ENCODE data around the gene BCAS3.
A peak's percentile ranks its signal among the peaks of the same experiment; 100 is the strongest.

The BCAS3 gene

GRCh38 chr17:61406971-61407911 is 729.6 kb downstream of the BCAS3 start:
- H3K9me3 Mint-ChIP-seq: no peaks in the 10 kb centered on the region
- H3K36me3 Mint-ChIP-seq: no peaks in the 10 kb centered on the region
- ATAC-seq (no peak), DNase-seq (ENCODE audit: low spot score in 2 of 2) (no peak)
- no peak overlapping the region for H3K27ac Mint-ChIP-seq
- no peak overlapping the region for H3K4me3 Mint-ChIP-seq
- peaks cover 41% of the 10 kb centered on the region for H3K4me1 Mint-ChIP-seq

GRCh38 chr17:61408151-61409041 is 730.7 kb downstream of the BCAS3 start:
- ATAC-seq (no peak), DNase-seq (ENCODE audit: low spot score in 2 of 2) (no peak)
- no peaks in the 10 kb centered on the region for H3K36me3 Mint-ChIP-seq
- peaks cover 29% of the 10 kb centered on the region for H3K4me1 Mint-ChIP-seq
- H3K27ac Mint-ChIP-seq: no peak overlapping the region
- H3K9me3 Mint-ChIP-seq: no peaks in the 10 kb centered on the region
- H3K4me3 Mint-ChIP-seq: peak overlapping the region; percentile 70

- Mint-ChIP-seq H3K4me1 (peaks cover 21% of the 10 kb centered on the region), H3K27ac (no peak overlapping the region), H3K9me3 (no peaks in the 10 kb centered on the region), H3K36me3 (no peaks in the 10 kb centered on the region), H3K4me3 (peak overlapping the region; percentile 70)
- ATAC-seq (peak; percentile 51), DNase-seq (ENCODE audit: low spot score in 2 of 2) (peak in 1 of 2 donors; percentile 72)
Measured at GRCh38 chr17:61409301-61410112, 731.9 kb downstream of the BCAS3 start.

- peak; percentile 62 for ATAC-seq
Measured at GRCh38 chr17:61410141-61411010, 732.7 kb downstream of the BCAS3 start.

GRCh38 chr17:61411011-61411260 is 733.3 kb downstream of the BCAS3 start:
- no peak for ATAC-seq
- Mint-ChIP-seq H3K4me3 (peak overlapping the region; percentile 70), H3K9me3 (no peaks in the 10 kb centered on the region), H3K4me1 (peaks cover 21% of the 10 kb centered on the region), H3K27ac (no peak overlapping the region), H3K36me3 (no peaks in the 10 kb centered on the region)
- no peak for DNase-seq (ENCODE audit: low spot score in 2 of 2)

More at GRCh38 chr17:61410141-61411010, 732.7 kb downstream of the BCAS3 start:
- no peaks in the 10 kb centered on the region for H3K9me3 Mint-ChIP-seq
- no peak overlapping the region for H3K27ac Mint-ChIP-seq
- H3K4me1 Mint-ChIP-seq: peaks cover 21% of the 10 kb centered on the region
- H3K4me3 Mint-ChIP-seq: peak overlapping the region; percentile 70
- peak; percentile 73 to 89 for DNase-seq (ENCODE audit: low spot score in 2 of 2)
- H3K36me3 Mint-ChIP-seq: no peaks in the 10 kb centered on the region

GRCh38 chr17:61411261-61412142 is 733.9 kb downstream of the BCAS3 start:
- no peaks in the 10 kb centered on the region for H3K9me3 Mint-ChIP-seq
- H3K36me3 Mint-ChIP-seq: no peaks in the 10 kb centered on the region
- peak; percentile 8 for ATAC-seq
- no peak overlapping the region for H3K27ac Mint-ChIP-seq
- H3K4me3 Mint-ChIP-seq: peak overlapping the region; percentile 70
- peaks cover 25% of the 10 kb centered on the region for H3K4me1 Mint-ChIP-seq
- peak; percentile 32 to 75 for DNase-seq (ENCODE audit: low spot score in 2 of 2)

GRCh38 chr17:61412143-61412859 is 734.6 kb downstream of the BCAS3 start:
- Mint-ChIP-seq H3K4me3 (peak overlapping the region; percentile 70), H3K4me1 (peaks cover 30% of the 10 kb centered on the region), H3K36me3 (no peaks in the 10 kb centered on the region), H3K27ac (no peak overlapping the region), H3K9me3 (no peaks in the 10 kb centered on the region)
- ATAC-seq (peak; percentile 78), DNase-seq (ENCODE audit: low spot score in 2 of 2) (peak; percentile 89 to 93)

GRCh38 chr17:61412860-61413660 is 735.4 kb downstream of the BCAS3 start:
- Mint-ChIP-seq H3K36me3 (no peaks in the 10 kb centered on the region), H3K27ac (peak overlapping the region; percentile 17), H3K4me3 (peak overlapping the region; percentile 70), H3K9me3 (no peaks in the 10 kb centered on the region), H3K4me1 (peaks cover 30% of the 10 kb centered on the region)
- ATAC-seq (peak; percentile 1), DNase-seq (ENCODE audit: low spot score in 2 of 2) (no peak)

GRCh38 chr17:61413661-61414126 is 736.0 kb downstream of the BCAS3 start:
- Mint-ChIP-seq H3K4me1 (peaks cover 23% of the 10 kb centered on the region), H3K27ac (no peak overlapping the region), H3K4me3 (peak overlapping the region; percentile 70), H3K36me3 (no peaks in the 10 kb centered on the region), H3K9me3 (no peaks in the 10 kb centered on the region)
- ATAC-seq (no peak), DNase-seq (ENCODE audit: low spot score in 2 of 2) (peak in 1 of 2 donors; percentile 40)

GRCh38 chr17:61414141-61414935 is 736.7 kb downstream of the BCAS3 start:
- no peak for ATAC-seq
- peak in 1 of 2 donors; percentile 47 for DNase-seq (ENCODE audit: low spot score in 2 of 2)
- H3K4me3 Mint-ChIP-seq: no peak overlapping the region
- no peaks in the 10 kb centered on the region for H3K36me3 Mint-ChIP-seq
- H3K9me3 Mint-ChIP-seq: no peaks in the 10 kb centered on the region
- H3K4me1 Mint-ChIP-seq: peaks cover 20% of the 10 kb centered on the region
- no peak overlapping the region for H3K27ac Mint-ChIP-seq

GRCh38 chr17:61414936-61415251 is 737.2 kb downstream of the BCAS3 start:
- no peak for DNase-seq (ENCODE audit: low spot score in 2 of 2)
- no peak for ATAC-seq
- Mint-ChIP-seq H3K4me1 (peaks cover 18% of the 10 kb centered on the region), H3K36me3 (no peaks in the 10 kb centered on the region), H3K27ac (no peak overlapping the region), H3K4me3 (no peak overlapping the region), H3K9me3 (no peaks in the 10 kb centered on the region)

Measured in stimulated activated effector memory CD8-positive, alpha-beta T cell treated with anti-CD3 and anti-CD28 coated beads, Interleukin-12 subunit alpha, Interleukin-12 subunit beta, amount 100 ng/mL, for 72 hours (primary cell).